Measurements from ENCODE around the gene MIOX.

MIOX gene

GRCh38 chr22:50486561-50487289 lies at the start of gene MIOX:
MIOX (plus strand) TSS chr22:50486859; CDS start chr22:50486898, 39 bp downstream.
- FAIRE-seq (no peak), DNase-seq (ENCODE audit: extremely low spot score, insufficient read length, low read depth) (no peak)

- DNase-seq (ENCODE audit: extremely low spot score, insufficient read length, low read depth) = no peak
- no peak for FAIRE-seq
These were observed 49.0 kb upstream of the MIOX start for GRCh38 chr22:50437511-50438304.

GRCh38 chr22:50438305-50439275 lies 48.1 kb upstream of the MIOX start:
- no peak for FAIRE-seq
- DNase-seq (ENCODE audit: extremely low spot score, insufficient read length, low read depth) = no peak

GRCh38 chr22:50439314-50439870 lies 47.3 kb upstream of the MIOX start:
- no peak for FAIRE-seq

GRCh38 chr22:50439871-50440331 lies 46.8 kb upstream of the MIOX start:
- FAIRE-seq (no peak), DNase-seq (ENCODE audit: extremely low spot score, insufficient read length, low read depth) (no peak)

More at GRCh38 chr22:50439314-50439870, 47.3 kb upstream of the MIOX start:
- DNase-seq (ENCODE audit: extremely low spot score, insufficient read length, low read depth) = no peak

GRCh38 chr22:50440544-50441249 lies 46.0 kb upstream of the MIOX start:
- FAIRE-seq = no peak

GRCh38 chr22:50441428-50441993 lies 45.1 kb upstream of the MIOX start:
- FAIRE-seq (no peak), DNase-seq (ENCODE audit: extremely low spot score, insufficient read length, low read depth) (no peak)

More at GRCh38 chr22:50440544-50441249, 46.0 kb upstream of the MIOX start:
- no peak for DNase-seq (ENCODE audit: extremely low spot score, insufficient read length, low read depth)

GRCh38 chr22:50443197-50443596 lies 43.5 kb upstream of the MIOX start:
- DNase-seq (ENCODE audit: extremely low spot score, insufficient read length, low read depth) = no peak

GRCh38 chr22:50443801-50444625 lies 42.6 kb upstream of the MIOX start:
- no peak for FAIRE-seq
- no peak for DNase-seq (ENCODE audit: extremely low spot score, insufficient read length, low read depth)

More at GRCh38 chr22:50443197-50443596, 43.5 kb upstream of the MIOX start:
- no peak for FAIRE-seq

- DNase-seq (ENCODE audit: extremely low spot score, insufficient read length, low read depth) = no peak
- FAIRE-seq = no peak
These were observed 42.0 kb upstream of the MIOX start for GRCh38 chr22:50444663-50445062.

GRCh38 chr22:50445071-50445879 lies 41.4 kb upstream of the MIOX start:
- FAIRE-seq (no peak), DNase-seq (ENCODE audit: extremely low spot score, insufficient read length, low read depth) (no peak)

GRCh38 chr22:50445880-50446707 lies 40.6 kb upstream of the MIOX start:
- DNase-seq (ENCODE audit: extremely low spot score, insufficient read length, low read depth) = no peak
- no peak for FAIRE-seq

GRCh38 chr22:50446708-50447575 lies 39.7 kb upstream of the MIOX start:
- FAIRE-seq = no peak
- no peak for DNase-seq (ENCODE audit: extremely low spot score, insufficient read length, low read depth)

- no peak for FAIRE-seq
- no peak for DNase-seq (ENCODE audit: extremely low spot score, insufficient read length, low read depth)
These were observed 38.8 kb upstream of the MIOX start for GRCh38 chr22:50447576-50448551.
